Nephron (organoid): ENCODE results near the gene IGDCC3.
A peak's percentile ranks its signal among the peaks of the same experiment; 100 is the strongest.
"Not testable (repeated sequence)": the region's sequence is repeated elsewhere in the genome, so short reads cannot be mapped to it uniquely, and the experiment has no call there.

Source experiments
- H3K27ac Mint-ChIP-seq, 3 experiments: 2 replicates each; pipeline ENCODE4 v1.8.0; 2020; ENCODE audit warnings: mixed read lengths in 3 of 3, mild to moderate bottlenecking in 2 of 3, moderate library complexity in 1 of 3
- H3K27me3 Mint-ChIP-seq: 2 replicates; pipeline ENCODE4 v1.8.0; 2021; ENCODE audit warnings: low read depth, mild to moderate bottlenecking, moderate library complexity, mixed read lengths
- H3K36me3 Mint-ChIP-seq: 2 replicates; pipeline ENCODE4 v1.8.0; 2020; ENCODE audit warnings: low read depth, mixed read lengths
- H3K4me1 Mint-ChIP-seq: 2 replicates; pipeline ENCODE4 v1.8.0; 2020; ENCODE audit warnings: mixed read lengths
- H3K4me3 Mint-ChIP-seq, 3 experiments: 2 replicates each; pipeline ENCODE4 v1.8.0; 2020; ENCODE audit warnings: mild to moderate bottlenecking in 3 of 3, mixed read lengths in 3 of 3, moderate library complexity in 2 of 3
- H3K9me3 Mint-ChIP-seq: 2 replicates; pipeline ENCODE4 v1.8.0; 2020; ENCODE audit warnings: mixed read lengths
- CTCF ChIP-seq, 3 experiments: fragments of 200-600 bp; sonication (generic); IDR thresholded peaks; one replicate each; pipeline ENCODE4 v1.5.0; 2021; ENCODE audit warnings: antibody characterized with exemption in 3 of 3; ENCODE audit not compliant: unreplicated experiment in 3 of 3

Gene IGDCC3

GRCh38 chr15:65399001-65399706 is 21.4 kb upstream of the IGDCC3 start:
- Mint-ChIP-seq H3K27me3 (peaks cover 28% of the 10 kb centered on the region), H3K4me3 (no peak overlapping the region), H3K4me1 (peaks cover 34% of the 10 kb centered on the region), H3K36me3 (peaks cover 30% of the 10 kb centered on the region), H3K27ac (no peak overlapping the region), H3K9me3 (no peaks in the 10 kb centered on the region)
- no peak for TF ChIP-seq CTCF (IDR thresholded peaks at IDR 0.05; ENCODE audit: unreplicated experiment in 3 of 3)

- Mint-ChIP-seq H3K27me3 (peaks cover 33% of the 10 kb centered on the region), H3K36me3 (peaks cover 37% of the 10 kb centered on the region), H3K4me1 (peaks cover 27% of the 10 kb centered on the region)
- not testable (repeated sequence) for H3K27ac Mint-ChIP-seq, H3K4me3 Mint-ChIP-seq, H3K9me3 Mint-ChIP-seq
These were observed 20.7 kb upstream of the IGDCC3 start for GRCh38 chr15:65398486-65398885.

- H3K27me3 Mint-ChIP-seq, result peaks cover 36% of the 10 kb centered on the region
These were observed 19.1 kb upstream of the IGDCC3 start for GRCh38 chr15:65396965-65397317.

GRCh38 chr15:65396283-65396964 is 18.6 kb upstream of the IGDCC3 start:
- Mint-ChIP-seq H3K4me1 (peaks cover 14% of the 10 kb centered on the region), H3K4me3 (peak overlapping the region in 1 of 3 experiments; percentile 61), H3K36me3 (peaks cover 46% of the 10 kb centered on the region), H3K27ac (no peak overlapping the region), H3K27me3 (peaks cover 36% of the 10 kb centered on the region), H3K9me3 (no peaks in the 10 kb centered on the region)
- no peak for TF ChIP-seq CTCF (IDR thresholded peaks at IDR 0.05; ENCODE audit: unreplicated experiment in 3 of 3)

More at GRCh38 chr15:65396965-65397317, 19.1 kb upstream of the IGDCC3 start:
- peaks cover 46% of the 10 kb centered on the region for H3K36me3 Mint-ChIP-seq
- H3K4me1 Mint-ChIP-seq, result peaks cover 18% of the 10 kb centered on the region
- H3K4me3 Mint-ChIP-seq, result peak overlapping the region; percentile 17 to 57 (median 25)
- H3K27ac Mint-ChIP-seq, result no peak overlapping the region
- TF ChIP-seq CTCF (IDR thresholded peaks at IDR 0.05; ENCODE audit: unreplicated experiment in 3 of 3), result no peak
- H3K9me3 Mint-ChIP-seq, result no peaks in the 10 kb centered on the region

- H3K4me1 Mint-ChIP-seq, result peaks cover 6% of the 10 kb centered on the region
- H3K36me3 Mint-ChIP-seq, result peaks cover 46% of the 10 kb centered on the region
- no peak overlapping the region for H3K4me3 Mint-ChIP-seq
- TF ChIP-seq CTCF (IDR thresholded peaks at IDR 0.05; ENCODE audit: unreplicated experiment in 3 of 3), result peak in 1 of 3 experiments; percentile 26
- H3K27me3 Mint-ChIP-seq, result peaks cover 36% of the 10 kb centered on the region
- H3K27ac Mint-ChIP-seq, result no peak overlapping the region
- H3K9me3 Mint-ChIP-seq, result no peaks in the 10 kb centered on the region
These were observed 17.9 kb upstream of the IGDCC3 start for GRCh38 chr15:65395567-65396202.

GRCh38 chr15:65394936-65395335 is 17.1 kb upstream of the IGDCC3 start:
- Mint-ChIP-seq H3K27me3 (peaks cover 35% of the 10 kb centered on the region), H3K36me3 (peaks cover 46% of the 10 kb centered on the region), H3K4me3 (no peak overlapping the region), H3K9me3 (no peaks in the 10 kb centered on the region), H3K4me1 (peaks cover 4% of the 10 kb centered on the region), H3K27ac (no peak overlapping the region)
- TF ChIP-seq CTCF (IDR thresholded peaks at IDR 0.05; ENCODE audit: unreplicated experiment in 3 of 3), result no peak
